Mesothelial cell of epicardium (in vitro differentiated cells): ENCODE data around the gene FYN. TPM values are rescaled to one million over a fixed set of nuclear protein-coding genes. Genes with fewer than 3 reads are reported as not detected.

Experiments used
- DNase-seq, 2 experiments: peaks; one replicate each; pipeline ENCODE4 v3.0.0; 2021; ENCODE audit warnings: low spot score in 2 of 2; ENCODE audit not compliant: unreplicated experiment in 2 of 2
- H3K27ac Mint-ChIP-seq: 2 replicates; pipeline ENCODE4 v1.8.0; 2021; ENCODE audit warnings: mixed read lengths
- H3K27me3 Mint-ChIP-seq: 2 replicates; pipeline ENCODE4 v1.8.0; 2021; ENCODE audit warnings: low read depth, mixed read lengths
- H3K36me3 Mint-ChIP-seq: 2 replicates; pipeline ENCODE4 v1.8.0; 2021; ENCODE audit warnings: mixed read lengths
- H3K4me1 Mint-ChIP-seq: 2 replicates; pipeline ENCODE4 v1.8.0; 2021; ENCODE audit warnings: mixed read lengths
- H3K4me3 Mint-ChIP-seq: 2 replicates; pipeline ENCODE4 v1.8.0; 2021; ENCODE audit warnings: mild to moderate bottlenecking, moderate library complexity, mixed read lengths
- H3K9me3 Mint-ChIP-seq: 2 replicates; pipeline ENCODE4 v1.8.0; 2021; ENCODE audit warnings: mixed read lengths
- CTCF ChIP-seq: fragments of 200-600 bp; sonication (generic); IDR thresholded peaks from one replicate; pipeline ENCODE4 v1.5.0; 2021; ENCODE audit warnings: antibody characterized with exemption; ENCODE audit not compliant: unreplicated experiment
- total RNA-seq: library from RNA; stranded (reverse); gene quantifications from 3 replicates; pipeline ENCODE4 v1.2.1, GENCODE V29; 2021

FYN gene
- total RNA-seq, 1 donor from 2014 or later, result 115 TPM

- TF ChIP-seq CTCF, result no peak
- H3K4me1 Mint-ChIP-seq, result peaks cover 42% of the 10 kb centered on the region
- no peaks in the 10 kb centered on the region for H3K9me3 Mint-ChIP-seq
- no peak overlapping the region for H3K27ac Mint-ChIP-seq
- H3K27me3 Mint-ChIP-seq, result no peaks in the 10 kb centered on the region
- no peak overlapping the region for H3K4me3 Mint-ChIP-seq
- DNase-seq, result no peak
- H3K36me3 Mint-ChIP-seq, result no peaks in the 10 kb centered on the region
Measured at GRCh38 chr6:111849298-111849697, 24.0 kb downstream of the FYN start.

- no peaks in the 10 kb centered on the region for H3K36me3 Mint-ChIP-seq
- H3K4me1 Mint-ChIP-seq, result peaks cover 44% of the 10 kb centered on the region
- H3K9me3 Mint-ChIP-seq, result no peaks in the 10 kb centered on the region
- H3K27ac Mint-ChIP-seq, result no peak overlapping the region
- H3K4me3 Mint-ChIP-seq, result no peak overlapping the region
- no peak for DNase-seq
- no peak for TF ChIP-seq CTCF
- H3K27me3 Mint-ChIP-seq, result no peaks in the 10 kb centered on the region
Measured at GRCh38 chr6:111848262-111848812, 24.9 kb downstream of the FYN start.

GRCh38 chr6:111846492-111847409 is 26.5 kb downstream of the FYN start:
- no peaks in the 10 kb centered on the region for H3K27me3 Mint-ChIP-seq
- DNase-seq, result no peak
- no peak overlapping the region for H3K27ac Mint-ChIP-seq
- no peak overlapping the region for H3K4me3 Mint-ChIP-seq
- TF ChIP-seq CTCF, result no peak
- H3K9me3 Mint-ChIP-seq, result no peaks in the 10 kb centered on the region
- H3K36me3 Mint-ChIP-seq, result no peaks in the 10 kb centered on the region
- H3K4me1 Mint-ChIP-seq, result peaks cover 30% of the 10 kb centered on the region

- DNase-seq, result no peak
- Mint-ChIP-seq H3K4me1 (peaks cover 29% of the 10 kb centered on the region), H3K36me3 (no peaks in the 10 kb centered on the region), H3K9me3 (no peaks in the 10 kb centered on the region), H3K27ac (peak overlapping the region; percentile 65), H3K4me3 (no peak overlapping the region), H3K27me3 (no peaks in the 10 kb centered on the region)
- no peak for TF ChIP-seq CTCF
Measured at GRCh38 chr6:111846066-111846465, 27.2 kb downstream of the FYN start.

- no peak for DNase-seq
- H3K4me3 Mint-ChIP-seq, result no peak overlapping the region
- no peak for TF ChIP-seq CTCF
Measured at GRCh38 chr6:111845441-111845871, 27.8 kb downstream of the FYN start.

More at GRCh38 chr6:111845441-111845871, 27.8 kb downstream of the FYN start:
- Mint-ChIP-seq H3K4me1 (peaks cover 29% of the 10 kb centered on the region), H3K27ac (peak overlapping the region; percentile 65), H3K27me3 (no peaks in the 10 kb centered on the region), H3K9me3 (no peaks in the 10 kb centered on the region), H3K36me3 (no peaks in the 10 kb centered on the region)
